ENCODE data around the gene TET3.

Gene TET3

GRCh38 chr2:73969356-73969755, 15.4 kb upstream of the TET3 start:
- no peak overlapping the region for H3K4me2 ChIP-seq (ENCODE audit: low read length)
- TF ChIP-seq CTCF (IDR thresholded peaks at IDR 0.05): no peak
- H3K27me3 ChIP-seq (ENCODE audit: control insufficient read depth, insufficient read depth, low read length): no peaks in the 10 kb centered on the region
- no peak overlapping the region for H3K9ac ChIP-seq
- H3K9me3 ChIP-seq (ENCODE audit: control insufficient read depth, low read length): no peaks in the 10 kb centered on the region
- no peak overlapping the region for H3K27ac ChIP-seq
- H3K4me1 ChIP-seq: peaks cover 12% of the 10 kb centered on the region
- H3K79me2 ChIP-seq: no peaks in the 10 kb centered on the region
- no peak overlapping the region for H2AFZ ChIP-seq
- no peak overlapping the region for H3K4me3 ChIP-seq (ENCODE audit: low read depth, low read length)
- H3K36me3 ChIP-seq (ENCODE audit: control insufficient read depth, insufficient read depth, low read length): no peaks in the 10 kb centered on the region

- Histone ChIP-seq H3K27me3 (ENCODE audit: control insufficient read depth, insufficient read depth, low read length) (no peaks in the 10 kb centered on the region), H3K4me1 (peaks cover 12% of the 10 kb centered on the region), H3K27ac (peak overlapping the region; percentile 40), H3K4me2 (ENCODE audit: low read length) (no peak overlapping the region), H3K36me3 (ENCODE audit: control insufficient read depth, insufficient read depth, low read length) (no peaks in the 10 kb centered on the region), H3K9me3 (ENCODE audit: control insufficient read depth, low read length) (no peaks in the 10 kb centered on the region), H3K4me3 (ENCODE audit: low read depth, low read length) (no peak overlapping the region), H3K79me2 (no peaks in the 10 kb centered on the region), H2AFZ (peak overlapping the region; percentile 77), H3K9ac (no peak overlapping the region)
- no peak for TF ChIP-seq CTCF (IDR thresholded peaks at IDR 0.05)
Observed at GRCh38 chr2:73970141-73970803, 14.4 kb upstream of the TET3 start.

- Histone ChIP-seq H3K4me2 (ENCODE audit: low read length) (peak overlapping the region; percentile 52), H3K36me3 (ENCODE audit: control insufficient read depth, insufficient read depth, low read length) (no peaks in the 10 kb centered on the region), H3K9me3 (ENCODE audit: control insufficient read depth, low read length) (no peaks in the 10 kb centered on the region), H3K9ac (no peak overlapping the region), H3K27me3 (ENCODE audit: control insufficient read depth, insufficient read depth, low read length) (no peaks in the 10 kb centered on the region), H3K27ac (peak overlapping the region; percentile 40), H3K4me3 (ENCODE audit: low read depth, low read length) (no peak overlapping the region), H3K4me1 (peaks cover 12% of the 10 kb centered on the region), H3K79me2 (no peaks in the 10 kb centered on the region), H2AFZ (peak overlapping the region; percentile 77)
- no peak for TF ChIP-seq CTCF (IDR thresholded peaks at IDR 0.05)
Observed at GRCh38 chr2:73970850-73971471, 13.7 kb upstream of the TET3 start.

- Histone ChIP-seq H3K27ac (no peak overlapping the region), H3K79me2 (no peaks in the 10 kb centered on the region), H3K4me1 (peaks cover 12% of the 10 kb centered on the region), H3K36me3 (ENCODE audit: control insufficient read depth, insufficient read depth, low read length) (no peaks in the 10 kb centered on the region), H3K4me2 (ENCODE audit: low read length) (no peak overlapping the region), H2AFZ (no peak overlapping the region), H3K9me3 (ENCODE audit: control insufficient read depth, low read length) (no peaks in the 10 kb centered on the region), H3K9ac (no peak overlapping the region), H3K4me3 (ENCODE audit: low read depth, low read length) (no peak overlapping the region), H3K27me3 (ENCODE audit: control insufficient read depth, insufficient read depth, low read length) (no peaks in the 10 kb centered on the region)
- no peak for TF ChIP-seq CTCF (IDR thresholded peaks at IDR 0.05)
Observed at GRCh38 chr2:73971722-73972121, 13.0 kb upstream of the TET3 start.

- H3K27me3 ChIP-seq (ENCODE audit: control insufficient read depth, insufficient read depth, low read length): no peaks in the 10 kb centered on the region
- no peak overlapping the region for H3K27ac ChIP-seq
- H3K9me3 ChIP-seq (ENCODE audit: control insufficient read depth, low read length): no peaks in the 10 kb centered on the region
- no peak for TF ChIP-seq CTCF (IDR thresholded peaks at IDR 0.05)
- no peaks in the 10 kb centered on the region for H3K36me3 ChIP-seq (ENCODE audit: control insufficient read depth, insufficient read depth, low read length)
- no peak overlapping the region for H3K4me2 ChIP-seq (ENCODE audit: low read length)
- H3K4me1 ChIP-seq: peaks cover 17% of the 10 kb centered on the region
- H3K9ac ChIP-seq: no peak overlapping the region
- H3K4me3 ChIP-seq (ENCODE audit: low read depth, low read length): no peak overlapping the region
- no peak overlapping the region for H2AFZ ChIP-seq
- H3K79me2 ChIP-seq: no peaks in the 10 kb centered on the region
Observed at GRCh38 chr2:73972846-73973245, 11.9 kb upstream of the TET3 start.

Measured in parathyroid adenoma (tissue), 2 donors.